ENCODE data around the gene ZNF329. TPM values are rescaled to one million over a fixed set of nuclear protein-coding genes. Genes with fewer than 3 reads are reported as not detected.
"Not testable (repeated sequence)": the region's sequence is repeated elsewhere in the genome, so short reads cannot be mapped to it uniquely, and the experiment has no call there.

ZNF329 gene
- total and polyA plus RNA-seq, 5 donors from 2014 or later: 2.9 to 9.4 (median 5.6) TPM

- not testable (repeated sequence) for H3K4me3 Mint-ChIP-seq; H3K4me3 ChIP-seq (ENCODE audit: low read depth, low read length); H3K36me3 Mint-ChIP-seq; DNase-seq; H3K27ac ChIP-seq (ENCODE audit: insufficient read depth, low read length, poor library complexity, severe bottlenecking); H3K27ac Mint-ChIP-seq; ATAC-seq (ENCODE audit: low read depth in 2 of 2); H3K4me1 ChIP-seq (ENCODE audit: control insufficient read depth, insufficient read depth, low read length, poor library complexity, severe bottlenecking); H3K27me3 Mint-ChIP-seq; H3K27me3 ChIP-seq (ENCODE audit: control insufficient read depth, insufficient read depth, low read length)
- H3K9me3 ChIP-seq (ENCODE audit: control insufficient read depth in 2 of 2, low read length in 2 of 2): peaks cover 26 to 38% of the 10 kb centered on the region in 2 experiments
- peaks cover 7 to 28% (median 14%) of the 10 kb centered on the region in 4 donors for H3K4me1 Mint-ChIP-seq
- peaks cover 10% of the 10 kb centered on the region for H3K36me3 ChIP-seq (ENCODE audit: control insufficient read depth, insufficient read depth, low read length)
- H3K9me3 Mint-ChIP-seq: peaks cover 0 to 39% (median 13%) of the 10 kb centered on the region in 7 donors
These were observed 3.1 kb downstream of the ZNF329 start for GRCh38 chr19:58147475-58147874.

- H3K9me3 ChIP-seq (ENCODE audit: control insufficient read depth in 2 of 2, low read length in 2 of 2): peaks cover 30 to 54% of the 10 kb centered on the region in 2 experiments
- Mint-ChIP-seq H3K4me3 (peak overlapping the region in 2 of 4 donors; percentile 27 to 39), H3K27ac (no peak overlapping the region), H3K27me3 (no peaks in the 10 kb centered on the region), H3K9me3 (peaks cover 3 to 44% (median 16%) of the 10 kb centered on the region in 7 donors), H3K36me3 (peaks cover 16% of the 10 kb centered on the region), H3K4me1 (peaks cover 4 to 18% (median 12%) of the 10 kb centered on the region in 4 donors)
- no peaks in the 10 kb centered on the region for H3K27me3 ChIP-seq (ENCODE audit: control insufficient read depth, insufficient read depth, low read length)
- H3K4me3 ChIP-seq (ENCODE audit: low read depth, low read length): no peak overlapping the region
- no peak overlapping the region for H3K27ac ChIP-seq (ENCODE audit: insufficient read depth, low read length, poor library complexity, severe bottlenecking)
- peaks cover 21% of the 10 kb centered on the region for H3K36me3 ChIP-seq (ENCODE audit: control insufficient read depth, insufficient read depth, low read length)
- no peak for DNase-seq
- no peak for ATAC-seq (ENCODE audit: low read depth in 2 of 2)
- peaks cover 10% of the 10 kb centered on the region for H3K4me1 ChIP-seq (ENCODE audit: control insufficient read depth, insufficient read depth, low read length, poor library complexity, severe bottlenecking)
These were observed 4.7 kb downstream of the ZNF329 start for GRCh38 chr19:58145849-58146248.

- peaks cover 0 to 84% (median 41%) of the 10 kb centered on the region in 7 donors for H3K9me3 Mint-ChIP-seq
- Histone ChIP-seq H3K27ac (ENCODE audit: insufficient read depth, low read length, poor library complexity, severe bottlenecking) (no peak overlapping the region), H3K4me3 (ENCODE audit: low read depth, low read length) (no peak overlapping the region), H3K9me3 (ENCODE audit: control insufficient read depth in 2 of 2, low read length in 2 of 2) (peaks cover 73 to 98% of the 10 kb centered on the region in 2 experiments), H3K36me3 (ENCODE audit: control insufficient read depth, insufficient read depth, low read length) (peaks cover 78% of the 10 kb centered on the region), H3K4me1 (ENCODE audit: control insufficient read depth, insufficient read depth, low read length, poor library complexity, severe bottlenecking) (no peaks in the 10 kb centered on the region), H3K27me3 (ENCODE audit: control insufficient read depth, insufficient read depth, low read length) (no peaks in the 10 kb centered on the region)
- H3K4me1 Mint-ChIP-seq: no peaks in the 10 kb centered on the region
- no peak for DNase-seq
- H3K36me3 Mint-ChIP-seq: peaks cover 69% of the 10 kb centered on the region
- no peak for ATAC-seq (ENCODE audit: low read depth in 2 of 2)
- H3K4me3 Mint-ChIP-seq: no peak overlapping the region
- H3K27ac Mint-ChIP-seq: no peak overlapping the region
- no peaks in the 10 kb centered on the region for H3K27me3 Mint-ChIP-seq
These were observed 16.3 kb downstream of the ZNF329 start for GRCh38 chr19:58134244-58134643.

- Histone ChIP-seq H3K4me3 (ENCODE audit: low read depth, low read length) (peak overlapping the region; percentile 9), H3K27me3 (ENCODE audit: control insufficient read depth, insufficient read depth, low read length) (no peaks in the 10 kb centered on the region), H3K4me1 (ENCODE audit: control insufficient read depth, insufficient read depth, low read length, poor library complexity, severe bottlenecking) (no peaks in the 10 kb centered on the region), H3K27ac (ENCODE audit: insufficient read depth, low read length, poor library complexity, severe bottlenecking) (no peak overlapping the region), H3K36me3 (ENCODE audit: control insufficient read depth, insufficient read depth, low read length) (peaks cover 49% of the 10 kb centered on the region), H3K9me3 (ENCODE audit: control insufficient read depth in 2 of 2, low read length in 2 of 2) (peaks cover 77 to 98% of the 10 kb centered on the region in 2 experiments)
- H3K9me3 Mint-ChIP-seq: peaks cover 0 to 90% (median 43%) of the 10 kb centered on the region in 7 donors
- peaks cover 43% of the 10 kb centered on the region for H3K36me3 Mint-ChIP-seq
- DNase-seq: no peak
- no peaks in the 10 kb centered on the region for H3K4me1 Mint-ChIP-seq
- no peak overlapping the region for H3K4me3 Mint-ChIP-seq
- no peak overlapping the region for H3K27ac Mint-ChIP-seq
- no peaks in the 10 kb centered on the region for H3K27me3 Mint-ChIP-seq
- ATAC-seq (ENCODE audit: low read depth in 2 of 2): no peak
These were observed 21.3 kb downstream of the ZNF329 start for GRCh38 chr19:58129284-58129683.

GRCh38 chr19:58128041-58128685, 22.4 kb downstream of the ZNF329 start:
- no peaks in the 10 kb centered on the region for H3K4me1 ChIP-seq (ENCODE audit: control insufficient read depth, insufficient read depth, low read length, poor library complexity, severe bottlenecking)
- Mint-ChIP-seq H3K27ac (no peak overlapping the region), H3K36me3 (peaks cover 32% of the 10 kb centered on the region), H3K9me3 (peaks cover 0 to 90% (median 37%) of the 10 kb centered on the region in 7 donors), H3K4me1 (no peaks in the 10 kb centered on the region), H3K4me3 (peak overlapping the region in 1 of 4 donors; percentile 9), H3K27me3 (no peaks in the 10 kb centered on the region)
- peaks cover 38% of the 10 kb centered on the region for H3K36me3 ChIP-seq (ENCODE audit: control insufficient read depth, insufficient read depth, low read length)
- H3K4me3 ChIP-seq (ENCODE audit: low read depth, low read length): no peak overlapping the region
- ATAC-seq (ENCODE audit: low read depth in 2 of 2) (no peak), DNase-seq (no peak)
- H3K27ac ChIP-seq (ENCODE audit: insufficient read depth, low read length, poor library complexity, severe bottlenecking): no peak overlapping the region
- H3K27me3 ChIP-seq (ENCODE audit: control insufficient read depth, insufficient read depth, low read length): no peaks in the 10 kb centered on the region
- peaks cover 73 to 98% of the 10 kb centered on the region in 2 experiments for H3K9me3 ChIP-seq (ENCODE audit: control insufficient read depth in 2 of 2, low read length in 2 of 2)

- Histone ChIP-seq H3K27me3 (ENCODE audit: control insufficient read depth, insufficient read depth, low read length) (no peaks in the 10 kb centered on the region), H3K4me3 (ENCODE audit: low read depth, low read length) (no peak overlapping the region), H3K4me1 (ENCODE audit: control insufficient read depth, insufficient read depth, low read length, poor library complexity, severe bottlenecking) (no peaks in the 10 kb centered on the region), H3K9me3 (ENCODE audit: control insufficient read depth in 2 of 2, low read length in 2 of 2) (peaks cover 69 to 99% of the 10 kb centered on the region in 2 experiments), H3K27ac (ENCODE audit: insufficient read depth, low read length, poor library complexity, severe bottlenecking) (no peak overlapping the region), H3K36me3 (ENCODE audit: control insufficient read depth, insufficient read depth, low read length) (peaks cover 2% of the 10 kb centered on the region)
- Mint-ChIP-seq H3K27ac (no peak overlapping the region), H3K36me3 (peaks cover 5% of the 10 kb centered on the region), H3K4me3 (no peak overlapping the region), H3K9me3 (peaks cover 4 to 92% (median 27%) of the 10 kb centered on the region in 7 donors), H3K27me3 (no peaks in the 10 kb centered on the region), H3K4me1 (no peaks in the 10 kb centered on the region)
- no peak for ATAC-seq (ENCODE audit: low read depth in 2 of 2)
- no peak for DNase-seq
These were observed 27.2 kb downstream of the ZNF329 start for GRCh38 chr19:58123354-58123753.

- no peak for DNase-seq
- no peaks in the 10 kb centered on the region for H3K4me1 ChIP-seq (ENCODE audit: control insufficient read depth, insufficient read depth, low read length, poor library complexity, severe bottlenecking)
- Mint-ChIP-seq H3K36me3 (peaks cover 5% of the 10 kb centered on the region), H3K9me3 (peaks cover 1 to 85% (median 28%) of the 10 kb centered on the region in 7 donors), H3K27ac (no peak overlapping the region), H3K4me1 (no peaks in the 10 kb centered on the region), H3K4me3 (no peak overlapping the region), H3K27me3 (no peaks in the 10 kb centered on the region)
- H3K36me3 ChIP-seq (ENCODE audit: control insufficient read depth, insufficient read depth, low read length): no peaks in the 10 kb centered on the region
- peaks cover 2% of the 10 kb centered on the region for H3K27me3 ChIP-seq (ENCODE audit: control insufficient read depth, insufficient read depth, low read length)
- ATAC-seq (ENCODE audit: low read depth in 2 of 2): no peak
- H3K27ac ChIP-seq (ENCODE audit: insufficient read depth, low read length, poor library complexity, severe bottlenecking): no peak overlapping the region
- H3K4me3 ChIP-seq (ENCODE audit: low read depth, low read length): no peak overlapping the region
- H3K9me3 ChIP-seq (ENCODE audit: control insufficient read depth in 2 of 2, low read length in 2 of 2): peaks cover 57 to 96% of the 10 kb centered on the region in 2 experiments
These were observed 31.4 kb downstream of the ZNF329 start for GRCh38 chr19:58118979-58119733.

Data from CD4-positive, CD25-positive, alpha-beta regulatory T cell (primary cell).